HS-5 (cell line): ENCODE results near the gene NPRL2.

Source experiments
- DNase-seq: peaks from one replicate; pipeline ENCODE4 v3.0.0-alpha.2; 2012; ENCODE audit warnings: low read depth

The NPRL2 gene

DNA sequence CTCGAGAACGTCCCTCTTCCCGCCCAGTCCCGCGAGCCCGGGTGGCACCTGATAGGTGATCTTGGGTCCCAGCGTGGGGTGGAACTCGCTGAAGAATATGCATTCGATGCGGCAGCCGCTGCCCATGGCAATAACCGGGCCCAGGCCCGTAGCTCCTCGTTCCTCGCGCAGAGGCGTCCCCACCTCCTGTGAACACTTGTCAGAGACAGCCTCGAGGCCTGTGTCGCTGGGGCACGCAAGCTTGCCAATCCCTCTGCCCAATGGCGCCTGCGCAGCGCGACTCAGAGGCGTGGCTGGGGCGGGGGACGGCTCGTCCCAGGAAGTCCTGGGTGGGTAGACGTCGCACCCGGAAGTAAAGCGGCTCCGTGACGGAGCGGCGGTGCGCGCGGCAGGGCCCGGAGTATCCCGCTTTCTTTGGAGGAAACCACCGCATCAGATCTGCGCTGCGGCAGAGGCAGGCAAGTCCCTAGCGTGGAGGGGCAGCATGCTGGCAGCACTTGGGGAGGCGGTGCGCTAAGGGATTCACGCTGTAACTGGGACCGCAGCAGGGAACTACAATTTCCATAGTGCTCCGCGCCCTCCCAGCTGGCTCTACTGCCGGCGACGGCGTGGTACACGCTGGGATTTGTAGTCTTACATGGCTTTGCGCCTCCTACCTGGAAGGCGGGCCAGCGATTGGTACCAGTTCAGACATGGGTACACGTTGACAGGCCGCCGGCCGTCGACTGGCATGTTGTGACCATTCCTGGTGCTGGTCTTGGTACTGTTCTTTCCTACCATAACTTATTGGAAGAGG is at the start of gene NPRL2, which contains the start of gene CYB561D2:
NPRL2 (minus strand) TSS at position 249 of the 796 bp plus-strand sequence; CDS start at position 126, 123 bp downstream.
CYB561D2 (plus strand) TSS at position 336 of the 796 bp plus-strand sequence. CDS start 572 bp downstream, outside the sequence.
- no peak for DNase-seq

DNA sequence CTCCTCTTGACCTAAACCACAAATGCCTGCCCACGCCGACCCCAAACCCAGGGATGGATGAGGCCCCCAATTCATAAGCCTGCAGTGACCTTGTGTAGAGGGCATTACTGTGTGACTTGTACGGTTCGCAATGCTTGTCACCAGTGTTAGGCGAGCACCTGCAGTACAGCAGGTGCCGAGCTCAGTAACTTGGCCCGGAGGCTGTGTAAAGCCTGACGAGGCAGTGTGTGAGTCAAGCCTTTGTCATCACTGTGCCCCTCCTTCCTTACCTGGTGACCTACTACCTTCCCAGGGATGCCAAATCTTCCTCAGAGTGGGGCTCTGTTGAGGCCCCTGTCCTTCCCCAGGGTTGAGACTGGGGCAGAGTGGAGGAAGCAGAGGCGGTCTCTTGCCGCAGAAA is 45.9 kb upstream of the NPRL2 start:
- DNase-seq = no peak

DNA sequence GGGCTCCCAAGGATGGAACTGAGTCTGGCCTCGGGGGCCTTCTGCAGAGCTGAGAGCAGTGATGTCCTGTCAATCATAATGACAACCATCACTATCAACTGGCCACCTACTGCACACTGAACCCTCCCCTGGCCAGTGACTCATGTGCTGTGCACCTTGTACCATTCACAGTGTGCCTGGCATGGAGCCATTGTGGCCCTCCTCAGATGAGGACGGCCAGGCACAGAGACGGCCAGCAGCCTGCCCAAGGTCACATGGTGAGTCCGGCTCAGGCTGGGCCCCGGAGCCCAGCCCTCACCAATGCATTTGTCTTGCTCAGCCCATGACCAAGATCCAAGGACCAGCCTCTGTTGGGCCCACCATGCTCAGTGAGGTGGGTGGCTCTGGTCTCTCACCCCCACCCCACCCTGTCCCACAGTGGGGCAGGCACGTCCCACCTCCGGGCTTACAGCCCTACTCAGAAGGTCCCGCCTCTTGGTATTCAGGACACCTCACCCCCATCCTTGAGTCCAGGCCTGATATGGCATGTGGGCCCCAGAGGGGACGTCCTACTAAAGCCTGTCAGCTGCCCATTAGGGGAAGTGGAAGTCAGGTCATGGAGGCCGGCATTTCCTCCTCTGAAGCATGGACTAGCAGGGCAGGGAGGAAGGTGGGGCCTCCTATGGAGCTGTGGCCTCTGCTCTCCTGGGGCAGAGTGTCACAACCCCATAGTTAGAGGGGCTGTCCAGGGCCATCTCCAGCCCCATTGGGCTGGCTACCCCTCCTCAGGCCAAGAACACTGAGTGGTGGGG is 44.7 kb upstream of the NPRL2 start:
- no peak for DNase-seq

DNA sequence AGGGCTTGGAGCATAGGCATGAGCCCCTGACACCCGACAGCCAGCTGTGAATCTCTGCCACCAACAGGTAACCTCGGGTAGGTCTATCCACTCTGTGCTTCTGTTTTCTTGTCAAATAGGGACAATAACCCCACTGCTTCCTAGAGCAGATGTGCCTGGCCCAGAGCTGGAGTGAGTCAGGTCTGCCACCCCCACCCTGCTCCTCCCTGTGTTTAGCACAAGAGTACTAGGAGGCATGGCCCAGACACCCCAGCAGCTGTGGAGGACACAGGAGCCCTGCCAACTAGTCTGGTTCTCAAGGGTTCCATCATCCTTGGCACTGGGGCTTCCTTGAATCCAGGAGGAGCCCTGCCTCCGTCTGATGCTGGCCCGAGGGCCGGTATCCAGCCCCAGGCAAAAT is 42.5 kb upstream of the NPRL2 start:
- DNase-seq = no peak

DNA sequence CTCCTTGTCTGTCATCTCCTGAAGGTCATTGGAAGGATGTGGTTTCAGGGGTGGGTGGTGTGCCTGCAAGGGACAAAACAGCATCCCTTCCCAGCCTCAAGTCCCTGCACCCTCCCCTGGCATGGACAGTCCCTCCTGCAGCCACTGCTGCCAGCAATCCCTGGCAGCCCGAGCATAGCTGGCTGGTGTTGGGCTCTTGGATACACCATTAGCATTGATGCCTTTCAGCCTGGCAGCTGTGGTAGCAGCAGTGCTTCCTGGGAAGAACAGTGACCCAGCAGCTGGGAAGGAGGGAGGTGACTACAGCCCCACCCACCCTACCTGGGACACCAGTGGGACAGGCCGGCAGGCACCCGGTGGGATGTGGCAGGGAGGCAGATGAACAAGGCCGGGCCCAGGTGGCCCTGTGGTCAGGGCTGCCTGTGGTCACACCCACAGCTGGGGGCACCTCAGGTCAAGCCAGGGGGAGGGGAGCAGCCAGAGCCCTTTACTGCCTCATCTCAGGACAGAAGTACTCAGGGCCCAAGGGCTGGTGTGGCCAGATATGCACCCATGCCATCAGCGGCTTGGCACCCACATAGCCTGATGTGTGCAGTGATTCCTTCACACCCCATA is 41.6 kb upstream of the NPRL2 start:
- no peak for DNase-seq

DNA sequence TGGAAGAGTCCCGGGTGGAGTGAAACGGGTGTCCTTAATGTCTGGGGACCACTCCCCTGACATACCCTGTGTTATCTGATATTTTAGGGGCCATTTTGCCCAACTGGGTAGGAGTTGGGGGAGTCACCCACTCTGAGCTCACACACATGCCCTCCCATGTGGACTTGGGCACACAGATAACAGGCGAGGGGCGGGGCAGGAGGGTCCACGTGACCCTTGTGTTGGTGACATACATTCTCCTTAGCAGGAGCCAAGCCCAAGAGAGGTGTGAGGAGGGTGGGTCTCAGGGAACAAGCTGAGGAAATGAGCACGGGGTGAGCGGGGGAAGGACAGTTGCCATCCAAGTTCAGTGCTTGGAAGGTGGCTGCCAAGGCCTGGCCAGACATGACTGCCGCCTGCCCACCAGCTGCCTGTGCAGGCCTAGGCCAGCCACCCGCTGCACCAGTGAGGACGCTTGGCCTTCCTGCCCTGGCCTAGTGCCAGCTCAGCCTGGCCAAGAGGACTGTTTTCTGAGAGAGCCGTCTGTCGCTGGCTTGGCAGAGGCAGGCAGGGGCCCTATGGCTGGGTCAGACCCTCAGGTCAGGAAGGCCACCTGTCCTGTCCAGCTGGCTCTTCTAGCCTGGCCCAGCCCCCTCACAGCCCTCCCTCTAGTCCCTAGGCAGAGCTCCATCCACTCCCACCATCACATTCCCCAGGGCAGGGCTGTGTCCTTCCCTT is 40.1 kb upstream of the NPRL2 start:
- DNase-seq = no peak

DNA sequence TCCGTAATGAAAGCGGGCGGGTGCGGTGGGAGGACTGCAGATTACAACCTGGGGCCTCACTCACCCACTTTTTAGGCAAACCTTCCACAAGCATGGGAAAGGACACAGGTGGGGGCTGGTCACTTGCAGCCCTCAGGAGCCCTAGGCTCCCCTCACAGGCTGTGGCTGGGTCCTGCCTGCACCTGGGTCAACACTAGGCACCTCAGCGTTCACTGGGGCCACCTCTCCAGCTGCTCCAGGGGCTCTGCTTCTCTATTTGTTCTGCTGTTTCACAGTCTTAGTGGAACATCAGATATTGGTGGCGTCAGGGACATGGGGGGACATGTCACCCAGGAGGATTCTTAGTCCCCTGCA is 38.8 kb upstream of the NPRL2 start:
- DNase-seq = no peak

DNA sequence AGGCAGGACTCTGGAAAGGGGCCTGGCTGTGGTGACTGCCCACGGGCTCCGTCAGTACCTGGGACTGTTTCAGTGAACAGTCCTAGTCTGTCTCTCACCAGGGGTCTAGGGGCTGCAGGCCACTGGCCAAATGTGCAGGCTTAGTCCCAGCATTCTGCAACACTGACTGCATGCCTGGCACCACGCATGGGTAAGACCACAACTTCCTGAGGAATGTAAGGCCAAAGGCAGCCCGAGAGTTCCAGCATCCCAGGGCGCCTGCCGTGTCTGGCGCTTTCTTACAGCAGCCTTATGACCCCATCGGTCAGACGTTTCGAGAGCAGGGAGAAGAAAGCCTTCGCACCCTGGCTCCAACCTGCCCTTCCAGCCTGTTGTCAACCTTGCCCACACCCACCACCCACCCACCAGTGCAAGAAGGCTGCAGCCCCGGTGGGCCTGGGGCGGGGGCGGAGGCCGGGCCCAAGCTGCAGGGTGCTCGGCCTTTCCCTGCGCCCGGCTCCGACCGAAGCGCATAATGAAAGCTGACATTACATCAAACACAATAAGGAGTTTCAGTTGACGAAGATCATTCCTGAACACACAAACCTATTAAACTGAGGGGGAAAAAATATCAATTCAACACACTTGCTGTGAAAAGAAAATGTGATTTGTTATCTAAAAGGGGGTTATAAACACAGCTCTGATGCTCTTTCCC is 38.3 kb upstream of the NPRL2 start:
- DNase-seq = no peak

DNA sequence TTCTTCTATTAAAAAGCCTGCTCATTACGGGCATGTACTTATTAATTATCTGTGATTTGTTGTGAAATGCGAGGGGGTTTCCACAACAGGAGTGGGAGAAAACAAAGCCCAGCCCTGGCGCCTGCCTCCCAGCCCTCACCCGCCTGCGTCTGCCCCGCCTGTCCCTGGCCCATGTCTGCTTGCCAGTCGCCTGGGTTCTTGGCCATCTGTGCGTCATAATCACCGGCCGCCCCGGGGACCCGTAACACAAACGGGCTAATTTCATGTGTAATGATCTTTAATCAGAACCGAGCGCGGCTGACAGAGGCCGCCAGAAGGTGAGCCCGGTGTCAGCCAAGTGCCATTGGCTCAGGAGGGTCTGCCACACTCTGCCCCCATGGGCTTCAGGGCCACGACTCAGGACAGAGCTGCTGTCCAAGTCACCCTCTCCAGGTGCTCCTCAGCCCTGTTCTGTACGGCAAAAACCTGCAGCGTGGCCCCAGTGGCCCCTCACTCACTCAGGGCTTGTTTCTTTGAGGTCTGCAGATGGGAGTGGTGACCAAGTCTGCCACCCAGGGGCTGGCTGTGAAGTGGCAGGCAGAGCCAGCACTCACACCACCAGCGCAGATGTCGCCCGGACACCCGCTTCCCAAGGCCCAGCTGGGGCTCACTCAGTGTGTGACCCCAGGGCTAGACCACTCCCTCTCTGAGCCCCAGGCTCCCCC is 37.6 kb upstream of the NPRL2 start:
- DNase-seq = no peak

DNA sequence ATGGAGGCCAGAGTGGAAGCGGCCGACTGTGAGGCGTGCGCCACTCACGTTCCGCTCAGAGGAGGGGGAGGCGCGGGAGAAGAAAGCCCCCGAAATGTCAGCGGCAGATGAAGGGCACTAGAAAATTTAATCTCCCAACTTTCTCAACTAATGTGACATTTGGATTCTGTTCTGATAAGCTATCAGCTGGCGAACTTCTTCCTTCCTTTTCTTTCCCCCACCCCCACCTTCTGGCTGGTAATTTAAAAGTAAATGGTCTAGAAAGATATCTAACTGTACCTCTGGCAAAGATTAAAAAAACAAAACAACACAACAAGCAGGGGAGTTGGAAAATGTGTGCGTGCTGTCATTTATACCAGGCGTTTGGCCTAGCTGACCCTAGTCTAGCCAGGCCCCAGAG is 35.2 kb upstream of the NPRL2 start:
- DNase-seq = no peak

DNA sequence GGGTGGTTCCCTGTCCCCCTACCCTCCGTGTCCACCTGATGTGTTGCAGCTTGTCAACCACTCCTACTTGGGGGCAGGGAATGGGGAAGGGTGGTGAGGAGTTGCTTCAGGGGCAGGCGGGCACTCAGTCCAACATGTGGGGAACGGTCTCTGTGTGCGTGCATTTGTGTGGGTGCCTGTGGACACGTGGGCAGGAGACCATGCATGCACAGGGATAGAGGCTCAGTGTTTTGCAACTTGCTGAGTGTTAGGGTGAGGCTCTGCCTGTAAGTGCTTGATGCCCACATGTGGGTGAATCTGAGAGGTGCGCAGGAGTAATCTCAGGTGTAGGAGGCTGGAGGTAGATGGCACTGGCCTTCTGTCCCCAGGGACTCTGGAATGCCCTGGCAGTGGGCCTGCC is 33.2 kb upstream of the NPRL2 start:
- no peak for DNase-seq

DNA sequence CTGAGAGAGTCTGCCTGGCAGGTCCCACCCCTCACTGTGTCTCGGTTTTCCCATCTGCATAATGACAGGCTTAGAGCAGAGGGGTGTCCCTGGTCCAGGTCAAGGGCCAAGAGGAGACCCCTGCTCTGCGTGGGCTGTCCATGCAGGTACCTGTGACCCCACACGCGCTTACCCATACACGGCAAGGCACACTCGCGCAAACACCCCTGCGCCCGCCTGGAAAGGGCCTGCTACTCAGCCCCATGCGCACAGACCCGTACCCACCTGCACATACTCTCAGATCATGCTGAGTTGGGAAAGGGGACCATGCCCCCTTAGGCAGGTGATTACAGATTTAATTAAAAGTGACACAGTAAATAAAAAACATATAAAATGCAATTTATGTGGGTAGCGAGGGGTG is 32.1 kb upstream of the NPRL2 start:
- DNase-seq = no peak

DNA sequence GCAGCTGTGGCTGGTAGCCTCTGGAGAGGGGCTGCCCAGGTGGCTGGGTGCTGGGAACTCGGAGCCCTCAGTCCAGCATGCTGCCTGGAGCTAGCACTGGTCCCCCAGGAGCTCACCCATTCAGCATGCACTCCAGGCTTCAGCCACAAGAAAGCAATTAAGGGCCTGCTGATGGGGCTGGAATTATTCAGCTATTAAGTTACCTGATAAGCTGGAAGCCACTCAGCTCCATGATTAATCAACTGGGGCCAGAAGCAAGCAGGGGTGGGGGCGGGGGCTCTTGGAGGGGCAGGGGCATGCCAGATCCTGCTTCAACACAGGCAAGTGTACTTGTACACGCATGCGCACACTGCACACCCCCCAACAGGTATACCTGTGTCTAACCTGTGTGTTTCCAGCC is 30.8 kb upstream of the NPRL2 start:
- DNase-seq = no peak

DNA sequence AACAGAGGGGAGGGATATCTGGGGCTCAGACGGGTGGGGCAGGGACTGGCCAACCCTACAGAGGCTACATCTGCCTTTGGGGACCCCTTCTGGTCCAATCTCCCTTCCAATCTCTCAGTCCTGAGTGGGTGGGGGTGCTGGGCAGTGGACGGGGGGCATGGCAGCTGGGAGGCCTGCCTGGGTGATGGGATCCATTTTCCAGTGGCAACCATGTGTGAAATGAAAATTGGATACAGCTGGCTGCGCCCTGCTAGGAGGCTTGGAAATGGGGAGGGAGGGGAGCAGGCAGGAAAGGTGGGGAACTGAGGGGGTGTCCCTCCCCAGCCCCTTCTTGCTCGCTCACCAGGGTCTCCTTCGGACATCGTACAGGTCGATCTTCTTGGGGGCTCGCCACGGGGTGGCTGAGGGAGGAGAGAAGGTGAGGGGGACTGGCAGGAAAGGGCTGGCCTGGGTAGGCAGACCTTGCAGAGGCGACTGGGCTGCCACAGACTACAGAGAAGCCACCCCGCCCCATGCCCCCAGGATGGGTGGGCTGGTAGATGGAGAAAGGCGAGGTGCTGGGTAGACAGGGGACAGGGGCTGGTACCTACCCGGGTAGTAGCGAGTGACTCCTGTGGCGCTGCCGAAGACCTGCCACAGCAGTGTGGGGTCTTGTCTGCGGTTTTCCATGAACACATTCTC is 30.0 kb upstream of the NPRL2 start:
- no peak for DNase-seq

DNA sequence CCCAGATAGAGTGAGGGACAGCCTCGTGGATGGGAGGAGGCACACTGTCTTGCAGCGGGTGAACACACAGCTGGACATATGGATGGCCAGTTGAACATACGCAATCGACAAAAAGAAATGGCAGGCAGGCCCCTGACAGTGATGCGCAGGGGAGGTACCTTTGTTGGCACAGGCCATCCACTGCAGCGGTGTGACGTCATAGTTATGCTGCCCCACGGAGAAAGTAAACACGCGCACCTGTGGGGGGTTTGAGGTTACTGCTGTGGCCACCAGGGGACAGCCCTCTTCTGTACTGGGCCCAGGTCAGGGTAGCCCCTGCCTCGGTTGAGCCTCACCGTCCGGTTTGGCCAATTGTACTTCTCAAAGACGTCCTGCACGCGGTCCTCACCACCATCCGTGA is 28.2 kb upstream of the NPRL2 start:
- no peak for DNase-seq

DNA sequence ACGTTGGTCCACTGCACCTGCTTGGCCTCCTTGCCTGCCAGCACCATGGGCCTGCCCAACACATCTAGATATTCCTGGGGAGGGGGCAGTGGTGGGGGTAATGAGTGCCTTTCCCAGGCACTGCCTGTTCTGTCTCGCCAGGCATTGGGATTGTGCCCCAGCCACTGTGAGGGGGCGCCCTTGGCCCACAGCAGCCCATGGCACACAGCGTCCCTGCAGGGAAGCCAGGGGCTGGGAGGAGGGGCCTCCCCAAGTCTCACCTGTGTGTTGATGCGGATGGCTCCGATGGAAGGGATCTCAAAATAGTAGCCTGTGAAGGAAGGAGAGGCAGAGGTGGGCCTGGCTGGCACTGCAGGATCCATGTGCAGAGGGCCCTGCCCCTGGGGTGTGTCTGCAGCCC is 27.4 kb upstream of the NPRL2 start:
- no peak for DNase-seq

DNA sequence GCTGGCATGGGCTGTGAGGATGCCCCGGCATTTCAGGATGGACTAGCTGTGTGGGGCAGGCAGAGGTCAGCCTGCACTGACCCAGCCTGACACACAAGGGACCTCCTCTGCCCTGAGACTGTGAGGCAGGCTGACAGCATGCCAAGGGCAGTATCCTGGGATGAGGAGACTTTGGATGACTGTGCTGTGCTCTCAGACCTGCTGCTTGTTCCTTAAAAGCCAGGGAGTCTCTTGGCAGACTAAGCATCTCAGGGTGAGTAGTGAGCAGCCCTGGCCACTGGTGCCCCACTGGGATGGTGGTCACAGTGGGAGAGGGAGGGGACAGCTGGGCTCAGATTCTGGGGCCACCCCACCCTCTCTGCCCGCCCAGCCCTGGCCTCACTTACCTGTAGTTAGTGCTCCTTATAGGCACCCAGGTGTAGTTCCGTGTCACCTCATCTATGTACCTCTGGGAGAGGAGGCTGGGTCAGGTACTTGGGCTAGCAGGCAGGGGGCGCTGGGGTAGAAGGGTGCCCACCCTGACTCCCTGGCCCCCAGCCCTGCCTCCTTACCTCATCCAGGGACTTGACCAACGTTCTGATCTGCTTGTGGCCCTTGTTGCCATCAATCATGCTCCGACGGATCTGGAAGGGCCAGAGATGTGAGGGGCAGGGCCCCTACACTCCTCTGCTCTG is 24.8 kb upstream of the NPRL2 start:
- no peak for DNase-seq

DNA sequence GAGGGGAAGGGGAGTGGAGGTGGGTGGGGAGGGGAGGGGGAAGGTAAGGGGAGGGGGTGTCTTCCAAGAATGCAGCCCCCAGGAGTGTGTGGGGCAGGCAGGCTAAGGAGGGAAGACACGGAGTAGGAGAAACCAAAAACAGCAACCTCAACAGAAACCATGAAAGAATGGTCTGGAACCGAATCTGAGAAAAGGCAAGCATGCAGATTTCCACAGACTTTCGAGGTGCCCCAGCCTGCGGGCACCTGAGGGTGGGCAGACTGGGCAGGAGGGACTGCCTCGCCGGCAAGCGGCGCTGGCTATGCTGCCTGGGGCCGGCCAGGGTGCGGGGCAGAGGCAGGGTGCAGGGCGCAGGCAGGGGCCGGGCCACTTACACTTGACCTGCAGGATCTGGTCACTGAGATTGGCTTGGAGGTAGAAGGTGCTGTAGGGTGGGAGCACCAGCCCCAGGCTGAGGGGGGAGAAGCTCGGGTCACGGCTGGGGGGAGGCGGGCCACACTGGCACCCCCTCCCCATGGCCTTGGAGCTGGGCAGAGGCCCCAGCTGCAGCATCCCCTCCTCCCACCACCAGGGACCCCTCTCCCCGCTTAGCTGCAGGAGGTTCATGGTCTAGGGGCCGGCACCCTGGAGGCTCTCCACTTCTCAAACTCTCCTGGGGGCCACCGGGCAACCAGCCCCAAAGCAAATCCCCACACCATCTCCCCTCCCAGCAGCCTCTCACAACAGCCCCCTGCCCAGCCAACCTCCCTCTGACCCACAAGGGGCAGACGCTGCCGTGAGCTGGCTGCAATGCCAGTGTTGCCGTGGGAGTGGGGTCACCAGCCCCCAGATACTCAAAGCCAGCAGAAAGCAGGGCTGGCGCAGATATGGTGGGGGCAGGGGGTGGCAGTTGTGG is 24.0 kb upstream of the NPRL2 start:
- DNase-seq = no peak
